ENCODE measurements around the gene CTTNBP2. TPM values are rescaled to one million over a fixed set of nuclear protein-coding genes. Genes with fewer than 3 reads are reported as not detected.
A peak's percentile ranks its signal among the peaks of the same experiment; 100 is the strongest.

Gene CTTNBP2
- total and polyA plus RNA-seq, 2 donors (not counting 1 experiment from before 2014, with no cell fraction given) = 8.3 to 12.0 TPM

- Histone ChIP-seq H2AFZ (ENCODE audit: low read length) (no peak overlapping the region), H3K4me3 (replicated peaks in 1 of 4; ENCODE audit: control extremely low read depth in 1 of 4, insufficient read depth in 1 of 4, low read depth in 3 of 4, low read length in 4 of 4) (no peak overlapping the region), H3K9me3 (ENCODE audit: control insufficient read depth, insufficient read depth, low read depth, low read length) (no peaks in the 10 kb centered on the region), H3K4me2 (ENCODE audit: extremely low read depth, insufficient read depth, low read length) (no peak overlapping the region), H4K20me1 (ENCODE audit: control insufficient read depth, extremely low read depth, insufficient read depth, low read length) (no peaks in the 10 kb centered on the region), H3K27me3 (ENCODE audit: control insufficient read depth, insufficient read depth, low read length) (no peaks in the 10 kb centered on the region), H3K4me1 (ENCODE audit: control insufficient read depth, extremely low read depth, insufficient read depth, low read length) (no peaks in the 10 kb centered on the region), H3K9ac (ENCODE audit: insufficient read depth, low read length) (no peak overlapping the region), H3K36me3 (ENCODE audit: control insufficient read depth, insufficient read depth, low read length) (no peaks in the 10 kb centered on the region), H3K27ac (ENCODE audit: insufficient read depth, low read length) (no peak overlapping the region), H3K79me2 (ENCODE audit: control insufficient read depth, insufficient read depth, low read length) (no peaks in the 10 kb centered on the region)
- peak in 1 of 2 donors; percentile 13 for DNase-seq (ENCODE audit: low read depth in 2 of 2)
- TF ChIP-seq EZH2 (IDR thresholded peaks at IDR 0.05; ENCODE audit: low read length, missing control alignments) (no peak), CTCF (conservative IDR thresholded peaks at IDR 0.05 in 1 of 2, IDR thresholded peaks at IDR 0.05 in 1 of 2; ENCODE audit: low read depth in 1 of 2, low read length in 2 of 2) (no peak)
Measured at GRCh38 chr7:117774943-117775342, 98.3 kb downstream of the CTTNBP2 start.

- no peaks in the 10 kb centered on the region for H3K36me3 ChIP-seq (ENCODE audit: control insufficient read depth, insufficient read depth, low read length)
- H3K9me3 ChIP-seq (ENCODE audit: control insufficient read depth, insufficient read depth, low read depth, low read length) = no peaks in the 10 kb centered on the region
- H2AFZ ChIP-seq (ENCODE audit: low read length) = no peak overlapping the region
- no peaks in the 10 kb centered on the region for H3K27me3 ChIP-seq (ENCODE audit: control insufficient read depth, insufficient read depth, low read length)
- H3K27ac ChIP-seq (ENCODE audit: insufficient read depth, low read length) = no peak overlapping the region
- TF ChIP-seq CTCF (conservative IDR thresholded peaks at IDR 0.05 in 1 of 2, IDR thresholded peaks at IDR 0.05 in 1 of 2; ENCODE audit: low read depth in 1 of 2, low read length in 2 of 2) = no peak
- no peak for TF ChIP-seq EZH2 (IDR thresholded peaks at IDR 0.05; ENCODE audit: low read length, missing control alignments)
- no peaks in the 10 kb centered on the region for H3K4me1 ChIP-seq (ENCODE audit: control insufficient read depth, extremely low read depth, insufficient read depth, low read length)
- no peak overlapping the region for H3K9ac ChIP-seq (ENCODE audit: insufficient read depth, low read length)
- no peaks in the 10 kb centered on the region for H3K79me2 ChIP-seq (ENCODE audit: control insufficient read depth, insufficient read depth, low read length)
- H4K20me1 ChIP-seq (ENCODE audit: control insufficient read depth, extremely low read depth, insufficient read depth, low read length) = no peaks in the 10 kb centered on the region
- H3K4me3 ChIP-seq (replicated peaks in 1 of 4; ENCODE audit: control extremely low read depth in 1 of 4, insufficient read depth in 1 of 4, low read depth in 3 of 4, low read length in 4 of 4) = no peak overlapping the region
- no peak overlapping the region for H3K4me2 ChIP-seq (ENCODE audit: extremely low read depth, insufficient read depth, low read length)
- no peak for DNase-seq (ENCODE audit: low read depth in 2 of 2)
Measured at GRCh38 chr7:117772421-117772820, 100.8 kb downstream of the CTTNBP2 start.

- Histone ChIP-seq H3K9ac (ENCODE audit: insufficient read depth, low read length) (no peak overlapping the region), H2AFZ (ENCODE audit: low read length) (no peak overlapping the region), H3K27ac (ENCODE audit: insufficient read depth, low read length) (no peak overlapping the region), H3K4me1 (ENCODE audit: control insufficient read depth, extremely low read depth, insufficient read depth, low read length) (no peaks in the 10 kb centered on the region), H3K27me3 (ENCODE audit: control insufficient read depth, insufficient read depth, low read length) (no peaks in the 10 kb centered on the region), H3K4me2 (ENCODE audit: extremely low read depth, insufficient read depth, low read length) (no peak overlapping the region), H3K9me3 (ENCODE audit: control insufficient read depth, insufficient read depth, low read depth, low read length) (no peaks in the 10 kb centered on the region), H3K4me3 (replicated peaks in 1 of 4; ENCODE audit: control extremely low read depth in 1 of 4, insufficient read depth in 1 of 4, low read depth in 3 of 4, low read length in 4 of 4) (no peak overlapping the region), H3K36me3 (ENCODE audit: control insufficient read depth, insufficient read depth, low read length) (no peaks in the 10 kb centered on the region), H3K79me2 (ENCODE audit: control insufficient read depth, insufficient read depth, low read length) (no peaks in the 10 kb centered on the region), H4K20me1 (ENCODE audit: control insufficient read depth, extremely low read depth, insufficient read depth, low read length) (no peaks in the 10 kb centered on the region)
- no peak for DNase-seq (ENCODE audit: low read depth in 2 of 2)
- TF ChIP-seq CTCF (conservative IDR thresholded peaks at IDR 0.05 in 1 of 2, IDR thresholded peaks at IDR 0.05 in 1 of 2; ENCODE audit: low read depth in 1 of 2, low read length in 2 of 2) = no peak
Measured at GRCh38 chr7:117771756-117772155, 101.5 kb downstream of the CTTNBP2 start.

Data from fibroblast of lung (primary cell).